T-helper 1 cell treated with Interleukin-12 subunit alpha and Interleukin-12 subunit beta and Interleukin-4 antibody, amounts not matched to agents 30 ng/mL and 1 ng/mL, for 36 hours (primary cell): Measurements from ENCODE around the gene UROC1. TPM values are rescaled to one million over a fixed set of nuclear protein-coding genes. Genes with fewer than 3 reads are reported as not detected.

ENCODE experiments used
- intact Hi-C: fragments of 100-400 bp; cut with micrococcal nuclease; formaldehyde crosslinking; loops from one replicate; pipeline ENCODE4 v1.15.1; 2024
- total RNA-seq: library from RNA; stranded (reverse); gene quantifications from 2 replicates; pipeline ENCODE4 v1.2.3, GENCODE V29; 2022

UROC1 gene
- total RNA-seq, 1 donor from 2014 or later, result not detected

DNA sequence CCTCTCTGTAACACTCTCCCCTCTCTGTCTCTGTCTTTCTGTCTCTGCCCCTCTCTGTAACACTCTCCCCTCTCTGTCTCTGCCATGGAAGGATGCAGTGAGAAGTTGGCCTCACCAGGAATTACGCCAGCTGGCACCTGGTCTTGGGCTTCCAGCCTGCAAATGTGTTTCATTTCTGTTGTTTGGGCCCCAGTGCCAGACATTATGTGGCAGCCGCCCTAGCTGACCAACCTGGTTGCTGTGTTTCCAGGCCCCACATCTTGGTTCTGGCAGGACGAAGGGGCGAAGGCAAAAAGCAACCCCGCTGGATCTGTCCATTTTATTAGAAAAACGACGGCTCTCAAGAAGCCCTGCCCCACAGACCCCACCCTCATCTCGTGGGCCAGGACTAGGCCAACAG lies 36.7 kb downstream of the UROC1 start:
- intact Hi-C loops, result no loop called here

DNA sequence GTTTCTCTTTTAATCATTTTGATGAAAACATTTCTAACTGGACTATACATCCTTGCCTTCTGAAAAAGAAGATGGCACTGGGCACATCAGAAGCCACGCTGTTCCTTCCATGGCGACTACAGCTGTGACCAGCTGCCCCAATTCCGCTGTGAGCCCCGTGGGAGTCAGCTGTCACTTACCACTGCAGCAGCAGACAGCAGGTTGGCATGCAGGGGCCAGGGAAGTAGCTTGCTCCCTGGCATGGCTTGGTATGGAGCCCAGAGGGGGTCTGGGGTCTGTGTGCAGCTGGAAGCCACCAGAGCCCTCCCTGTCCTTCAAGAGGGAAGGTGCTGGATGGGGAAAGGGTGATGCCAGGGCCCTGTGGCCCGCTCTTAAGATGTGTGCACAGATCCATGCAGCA lies 37.4 kb downstream of the UROC1 start:
- intact Hi-C loops, result no loop called here

DNA sequence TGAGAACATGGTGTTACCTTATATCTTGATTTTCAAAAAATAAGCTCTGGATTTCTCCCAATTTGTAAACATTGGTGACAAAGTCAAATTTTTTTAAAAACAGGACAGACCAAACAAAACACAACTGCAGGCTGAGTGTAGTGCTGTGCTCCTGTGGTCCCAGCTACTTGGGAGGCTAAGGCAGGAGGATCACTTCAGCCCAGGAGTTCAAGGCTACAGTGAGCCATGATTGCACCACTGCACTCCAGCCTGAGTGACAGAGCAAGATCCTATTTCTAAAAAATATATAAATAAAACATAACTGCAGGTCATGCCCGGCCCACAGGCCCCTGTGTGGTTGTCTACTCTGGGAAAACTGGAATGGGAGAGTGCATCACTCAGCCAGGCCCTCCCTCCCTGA lies 37.9 kb downstream of the UROC1 start:
- intact Hi-C loops, result loop anchor here (5.0 to 10.0 kb wide), 6 partner anchors 235 to 1747 kb away; partner anchors contain the start of genes EEFSEC, HEG1, SEC61A1 and UMPS

DNA sequence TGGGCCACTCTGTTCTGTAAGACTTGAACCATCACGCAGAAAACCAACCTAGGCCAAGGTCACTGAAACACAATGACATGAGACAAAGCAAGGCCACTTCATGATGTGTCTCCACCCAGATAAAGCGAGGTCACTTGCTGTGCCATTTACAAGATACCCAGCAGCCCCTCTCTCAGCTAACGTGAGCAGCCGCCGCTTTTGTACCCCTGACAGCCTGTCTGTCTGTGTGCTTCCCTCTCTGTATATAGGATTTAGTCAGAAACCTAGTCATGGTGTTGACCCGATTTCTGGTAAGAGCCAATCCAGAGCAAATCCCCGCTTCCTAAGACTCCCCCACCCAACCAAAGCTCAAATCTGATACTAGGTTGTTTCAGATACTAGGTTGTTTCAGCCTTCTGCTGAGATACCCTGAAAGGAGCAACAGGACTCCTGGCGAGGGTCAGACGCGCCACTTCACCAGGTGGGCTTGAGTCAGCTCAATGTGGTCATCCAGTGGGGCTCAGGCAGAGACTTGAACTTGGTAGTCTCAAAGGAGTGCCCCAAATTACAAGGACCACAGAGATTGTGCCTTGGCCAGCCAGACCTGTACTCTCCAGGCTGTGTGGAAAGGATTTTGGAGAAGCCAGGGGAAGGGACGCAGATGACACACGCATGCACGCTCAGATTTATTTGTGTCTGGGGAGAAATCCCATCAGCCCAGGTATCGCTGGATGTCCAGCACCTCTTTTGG lies 38.8 kb downstream of the UROC1 start:
- intact Hi-C loops, result loop anchor here (5.0 to 10.0 kb wide), 6 partner anchors 234 to 1746 kb away; partner anchors contain the start of genes EEFSEC, HEG1, SEC61A1 and UMPS

DNA sequence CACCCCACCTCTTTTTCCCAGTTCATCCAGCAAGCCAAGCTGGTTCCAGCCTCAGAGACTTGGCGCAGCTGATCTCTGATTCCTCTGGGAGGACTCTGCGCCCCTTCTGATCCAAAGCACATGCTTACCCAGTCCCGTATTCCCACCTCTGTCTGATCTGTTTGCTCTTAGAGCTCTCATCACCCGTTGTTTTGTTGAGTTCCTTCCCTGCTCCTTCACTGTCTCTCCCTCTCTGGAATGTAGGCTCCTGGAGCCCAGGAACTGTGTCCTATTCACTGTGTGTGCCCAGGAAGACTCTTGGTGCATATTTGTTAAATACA lies 40.6 kb downstream of the UROC1 start:
- intact Hi-C loops, result loop anchor here (2.0 to 10.0 kb wide), 7 partner anchors 232 to 1745 kb away; partner anchors contain the start of genes EEFSEC, HEG1, OSBPL11 and SEC61A1

DNA sequence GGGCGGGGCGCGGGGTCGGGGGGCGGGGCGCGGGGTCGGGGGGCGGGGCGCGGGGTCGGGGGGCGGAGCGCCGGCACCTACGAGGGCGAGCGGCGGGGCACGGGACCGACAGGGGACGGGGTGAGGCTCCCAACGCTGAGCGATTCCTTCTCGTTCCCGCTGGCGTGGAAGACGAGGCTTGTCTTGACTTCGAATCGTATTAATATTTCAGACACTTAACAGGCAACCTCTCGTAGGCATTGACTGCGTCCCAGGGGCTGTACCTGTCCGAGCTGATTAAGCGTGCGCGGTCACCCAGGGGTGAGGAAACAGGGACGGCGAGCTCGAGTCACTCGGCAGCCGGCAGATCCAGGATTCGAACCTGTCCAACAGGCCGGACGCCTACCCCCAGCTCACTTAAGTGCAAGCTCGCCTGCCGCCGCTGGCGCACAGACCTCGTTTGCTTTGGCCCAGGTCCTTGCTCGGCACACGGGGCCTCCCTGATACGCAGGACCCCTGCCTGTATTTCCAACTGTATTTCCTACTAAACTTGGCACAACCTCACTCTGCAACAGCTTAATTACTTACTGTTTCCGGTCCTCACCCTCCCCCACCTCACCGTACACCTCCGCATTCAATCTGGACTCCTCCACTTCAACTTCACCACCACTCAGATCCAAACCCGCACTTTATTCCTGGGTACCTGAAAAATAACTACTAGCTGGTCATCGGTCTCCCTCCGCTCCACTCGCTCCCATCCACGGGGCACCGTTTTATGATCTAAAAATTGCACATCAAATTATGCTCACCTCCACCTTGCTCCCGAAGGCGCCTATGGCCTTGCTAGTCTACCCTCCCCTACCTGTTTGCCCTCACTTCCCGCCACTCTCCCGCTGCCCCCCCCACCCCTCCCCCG lies 41.2 kb downstream of the UROC1 start:
- intact Hi-C loops, result loop anchor here (1.0 to 10.0 kb wide), 14 partner anchors 118 to 1744 kb away; partner anchors contain the start of genes CHCHD6, EEFSEC, HEG1 and OSBPL11

DNA sequence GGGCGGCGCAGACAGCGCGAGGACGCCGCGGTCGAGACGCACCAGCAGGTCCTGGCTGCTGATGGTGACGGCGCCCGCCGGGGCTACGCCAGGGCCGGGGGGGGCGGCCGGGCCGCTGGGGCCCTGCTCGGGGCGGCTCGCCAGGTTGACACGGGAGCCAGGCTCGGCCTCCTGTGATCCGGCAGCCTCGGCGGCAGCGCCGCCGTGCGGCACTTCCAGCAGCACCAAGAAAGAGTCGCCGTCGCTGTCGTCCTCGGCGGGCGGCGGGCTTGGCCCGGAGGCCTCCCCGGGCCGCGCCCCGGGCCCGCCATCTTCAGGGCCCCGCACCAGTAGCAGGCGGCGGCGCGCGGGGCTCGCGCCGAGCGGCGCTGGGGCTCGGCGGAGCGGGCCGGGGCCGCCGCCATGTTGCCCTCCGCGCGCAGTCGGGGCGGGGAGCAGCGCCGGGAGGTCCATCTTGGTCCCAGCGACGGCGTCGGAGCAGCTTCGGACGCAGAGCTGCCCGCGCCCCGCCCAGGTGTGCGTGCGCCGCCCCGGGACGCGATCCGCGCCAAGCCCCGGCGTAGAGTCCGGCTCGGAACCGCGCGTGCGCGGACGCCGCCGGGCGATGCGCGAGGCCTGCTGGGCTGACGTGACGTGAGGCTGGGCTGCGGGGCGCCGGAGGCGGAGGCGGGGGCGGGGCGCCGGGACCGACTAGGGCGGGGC lies 42.0 kb downstream of the UROC1 start, which contains the start of gene ZXDC:
ZXDC (minus strand) TSS at position 479 of the 702 bp plus-strand sequence; CDS start at position 453, 26 bp downstream.
- intact Hi-C loops, result loop anchor here (1.0 to 10.0 kb wide), 15 partner anchors 117 to 1743 kb away; partner anchors contain the start of genes ABTB1, CHCHD6, EEFSEC and HEG1

DNA sequence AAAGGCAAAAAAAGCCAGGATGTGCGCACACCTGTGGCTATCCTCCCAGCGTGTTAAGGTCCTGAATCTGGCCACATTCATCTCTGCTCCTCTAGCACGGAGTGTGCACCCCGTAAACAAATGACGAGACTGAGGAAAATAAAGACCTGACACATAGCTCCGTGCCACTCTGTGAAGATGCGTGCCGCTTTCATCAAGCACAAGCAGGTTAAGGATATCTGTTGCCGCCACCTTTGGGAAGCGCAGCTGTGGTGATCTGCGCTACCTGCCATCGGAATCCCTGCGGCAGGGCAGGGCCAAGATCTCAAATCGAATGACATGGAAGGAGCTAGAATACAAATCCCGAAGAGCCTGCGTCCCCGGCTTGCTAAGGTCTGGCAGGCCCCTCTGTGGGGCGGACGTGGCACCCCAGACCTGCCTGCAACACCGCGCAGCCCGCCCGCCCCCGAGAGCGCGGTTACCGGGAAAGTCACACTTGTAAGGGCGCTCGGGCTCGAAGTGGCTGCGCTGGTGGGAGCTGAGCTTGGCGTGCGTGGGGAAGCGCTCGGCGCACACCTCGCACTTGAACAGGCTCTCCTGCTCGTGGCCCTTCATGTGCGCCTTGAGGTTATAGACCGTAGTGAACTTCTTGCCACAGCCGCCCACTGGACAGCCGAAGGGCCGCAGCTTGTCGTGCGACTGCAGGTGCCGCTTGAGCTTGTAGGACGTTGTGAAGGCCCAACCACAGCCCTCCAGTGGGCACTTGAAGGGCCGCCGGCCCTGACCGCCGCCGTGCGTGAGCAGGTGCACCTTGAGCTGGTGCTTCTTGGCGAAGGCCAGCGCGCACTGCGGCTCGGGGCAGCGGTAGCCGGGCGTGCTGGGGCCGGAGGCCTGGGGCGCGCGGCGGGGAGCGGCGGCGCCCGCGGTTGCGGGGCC lies 42.8 kb downstream of the UROC1 start:
- intact Hi-C loops, result loop anchor here (2.0 to 10.0 kb wide), 7 partner anchors 230 to 1742 kb away; partner anchors contain the start of genes ABTB1, EEFSEC, HEG1 and SEC61A1

DNA sequence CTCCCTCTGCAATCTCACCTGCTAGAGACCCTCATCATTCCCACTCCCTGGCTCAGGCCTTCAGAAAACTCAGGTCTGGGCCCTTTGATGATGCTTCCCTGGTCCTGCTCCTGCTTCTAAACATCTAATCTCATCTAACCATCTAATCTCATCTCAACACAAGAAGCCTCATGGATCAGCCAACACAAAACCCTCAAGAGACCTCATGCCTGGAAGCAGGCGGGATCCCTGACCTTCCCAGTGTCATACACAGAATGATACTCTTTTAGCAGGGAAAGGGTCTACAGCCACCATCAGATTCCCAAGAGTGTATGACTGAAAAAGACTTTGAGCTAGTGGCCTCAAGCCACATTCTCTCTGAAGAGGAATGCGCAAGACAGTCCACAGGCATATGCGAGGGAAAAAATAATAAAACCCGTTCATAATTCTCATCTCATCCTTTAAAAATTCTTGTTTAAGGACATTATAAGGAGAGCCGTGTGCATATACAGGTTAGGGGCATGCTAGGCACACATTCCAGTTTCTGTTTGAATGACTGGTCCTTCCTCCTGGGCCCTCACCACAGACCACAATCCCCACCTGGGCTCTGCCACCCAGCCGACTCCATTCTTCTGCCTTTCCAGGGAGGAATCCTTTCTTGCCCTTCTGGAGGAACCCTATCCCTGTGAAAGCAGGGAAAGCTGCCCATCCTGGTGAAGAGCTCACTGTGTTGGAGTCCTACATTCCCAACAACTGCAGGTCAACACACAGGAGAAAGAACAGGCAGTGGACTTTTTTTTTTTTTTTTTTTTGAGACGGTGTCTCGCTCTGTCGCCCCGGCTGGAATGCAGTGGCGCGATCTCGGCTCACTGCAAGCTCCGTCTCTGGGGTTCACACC lies 44.0 kb downstream of the UROC1 start:
- intact Hi-C loops, result loop anchor here (2.0 to 10.0 kb wide), 2 partner anchors 229 to 1199 kb away; partner anchors contain the start of gene ABTB1

DNA sequence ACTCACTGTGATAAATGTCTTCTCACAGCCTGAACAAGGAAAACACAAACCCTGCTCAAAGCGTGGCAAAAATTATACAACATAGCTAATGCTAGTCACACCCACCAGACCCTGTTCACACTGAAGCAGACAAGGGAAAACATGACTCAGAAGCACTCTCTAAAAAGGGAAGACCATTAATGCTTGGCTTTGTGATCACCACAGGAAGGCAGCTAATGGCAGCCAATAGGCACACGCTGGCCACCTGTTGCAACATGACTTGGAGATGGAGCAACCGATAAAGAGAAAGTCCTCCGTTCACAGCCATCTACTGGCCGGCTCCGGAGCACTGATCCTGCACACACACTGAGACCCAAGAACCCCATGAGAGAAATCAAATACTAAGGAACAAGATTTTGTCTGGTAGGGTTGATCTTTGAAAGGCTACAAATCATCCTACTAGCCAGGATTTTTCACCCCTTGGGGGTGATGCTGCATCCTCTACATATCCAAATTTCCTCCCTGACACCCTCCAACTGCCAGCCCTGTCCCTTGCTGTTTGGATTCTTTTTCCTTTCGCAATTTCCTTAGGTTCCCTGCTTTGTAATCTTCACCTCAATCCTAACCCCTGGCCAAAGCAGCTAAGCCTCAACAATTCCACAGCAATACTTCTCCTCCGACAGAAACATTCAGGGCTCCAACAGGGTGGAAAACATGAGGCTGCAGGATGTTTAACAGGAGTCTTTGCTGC lies 45.1 kb downstream of the UROC1 start:
- intact Hi-C loops, result loop anchor here (1.0 to 10.0 kb wide), 2 partner anchors 115 to 228 kb away; partner anchors contain the start of gene KLF15

DNA sequence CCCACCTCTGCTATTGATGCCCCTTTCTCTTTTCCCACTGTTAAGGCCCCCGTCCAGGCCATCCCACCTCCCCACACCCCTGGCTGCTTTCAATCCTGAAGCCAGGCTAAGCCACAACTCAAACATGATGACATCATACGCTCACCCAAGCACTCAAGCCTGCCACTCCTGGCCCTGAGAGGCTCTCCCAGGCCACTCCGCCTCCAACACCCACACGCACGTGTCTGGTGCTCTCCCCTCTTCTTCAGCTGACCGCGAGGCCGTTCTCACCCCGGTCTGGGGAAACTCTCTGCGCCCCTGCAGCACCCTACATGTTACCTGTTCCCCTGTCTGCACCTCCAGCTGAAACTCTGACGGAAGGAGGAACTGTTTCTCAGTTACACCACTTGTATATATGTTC lies 48.1 kb downstream of the UROC1 start:
- intact Hi-C loops, result no loop called here

DNA sequence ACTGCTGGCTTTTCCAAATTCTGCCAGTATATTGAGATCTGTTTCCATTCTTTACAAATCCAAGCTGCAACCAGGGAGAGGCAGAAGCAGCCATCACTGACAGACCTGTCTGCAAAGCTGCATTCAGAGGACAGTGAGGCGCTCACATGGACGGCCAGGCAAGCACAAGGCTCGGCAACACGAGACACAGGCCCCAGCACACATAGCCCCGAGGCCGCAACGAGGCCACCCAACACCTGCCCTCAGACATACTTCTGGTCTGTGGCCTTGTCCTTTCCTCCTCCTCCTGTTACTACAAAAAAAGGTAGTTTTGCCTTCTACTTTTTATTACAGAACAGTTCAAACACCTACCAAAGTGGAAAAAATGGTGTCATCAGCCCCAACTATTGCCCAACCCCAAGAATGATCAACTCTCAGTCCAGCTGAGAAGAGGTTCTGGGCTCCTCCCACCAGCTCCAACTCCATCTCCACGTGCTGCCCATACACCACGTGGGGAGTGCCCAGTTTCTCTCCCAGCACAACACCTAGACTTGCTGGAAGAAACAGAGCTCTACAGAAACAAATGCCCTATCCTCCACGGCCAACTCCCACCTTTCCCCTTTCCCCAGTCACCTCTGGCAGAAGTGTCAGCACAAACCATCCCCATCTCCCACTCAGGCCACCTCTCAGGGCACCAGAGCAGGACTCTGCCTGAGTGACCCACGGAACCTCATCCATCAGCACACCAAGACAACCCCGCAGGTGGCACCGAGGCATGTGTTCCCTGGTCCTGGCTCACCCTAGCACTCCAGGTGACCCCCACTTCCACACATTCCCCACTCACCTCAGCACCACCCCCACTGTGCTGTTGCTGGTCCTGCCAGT lies 49.3 kb downstream of the UROC1 start:
- intact Hi-C loops, result no loop called here

DNA sequence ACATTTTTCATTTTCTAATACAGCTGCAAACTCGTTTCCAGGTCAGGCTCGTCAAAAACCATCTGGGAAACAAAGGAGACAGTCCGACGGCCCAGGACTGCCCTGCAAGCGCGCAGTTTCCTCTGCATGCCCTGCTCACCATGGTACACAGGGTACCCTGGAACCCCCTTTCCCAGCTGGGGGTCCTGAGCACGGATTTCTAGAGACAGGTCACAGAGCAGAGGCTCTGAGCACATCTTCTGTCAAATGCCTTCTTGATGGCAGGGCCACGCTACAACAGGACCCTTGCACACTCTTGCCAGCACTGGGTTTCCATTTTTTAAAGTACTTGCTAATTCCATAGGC lies 50.0 kb downstream of the UROC1 start:
- intact Hi-C loops, result no loop called here

DNA sequence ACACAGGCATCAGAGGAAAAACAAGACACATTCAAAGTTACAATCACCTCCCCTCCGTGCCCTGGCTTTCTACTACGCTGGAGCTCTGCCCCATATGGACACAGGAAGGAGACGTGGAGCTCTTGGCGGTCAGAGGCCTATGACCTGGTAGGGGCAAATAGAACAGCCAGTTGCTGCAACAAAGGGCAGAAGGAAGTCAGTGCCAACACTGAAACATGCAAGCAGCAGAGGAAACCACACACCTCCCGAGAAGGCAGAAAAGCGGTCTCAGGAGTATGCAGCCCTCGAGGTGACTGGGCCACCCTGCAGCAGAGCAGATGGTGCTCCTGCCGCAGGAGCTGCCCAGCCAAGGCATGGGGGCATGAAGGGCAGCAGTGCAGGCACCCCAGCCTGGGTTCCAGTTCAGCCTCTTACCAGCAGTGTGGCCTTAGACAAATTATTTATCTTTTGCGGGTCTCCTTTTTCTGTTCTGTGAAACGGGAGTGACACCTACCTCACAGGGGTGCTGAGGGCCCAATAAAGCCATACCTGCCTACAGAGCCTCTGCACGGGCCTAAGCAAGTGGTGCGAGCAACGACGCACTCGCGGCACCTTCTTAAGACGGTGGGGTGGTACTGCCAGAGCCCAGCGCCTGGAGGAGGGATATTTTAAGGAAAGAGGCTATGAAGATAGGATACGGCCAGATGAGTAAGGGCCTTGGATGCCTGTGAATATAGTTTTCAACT lies 50.5 kb downstream of the UROC1 start:
- intact Hi-C loops, result no loop called here

DNA sequence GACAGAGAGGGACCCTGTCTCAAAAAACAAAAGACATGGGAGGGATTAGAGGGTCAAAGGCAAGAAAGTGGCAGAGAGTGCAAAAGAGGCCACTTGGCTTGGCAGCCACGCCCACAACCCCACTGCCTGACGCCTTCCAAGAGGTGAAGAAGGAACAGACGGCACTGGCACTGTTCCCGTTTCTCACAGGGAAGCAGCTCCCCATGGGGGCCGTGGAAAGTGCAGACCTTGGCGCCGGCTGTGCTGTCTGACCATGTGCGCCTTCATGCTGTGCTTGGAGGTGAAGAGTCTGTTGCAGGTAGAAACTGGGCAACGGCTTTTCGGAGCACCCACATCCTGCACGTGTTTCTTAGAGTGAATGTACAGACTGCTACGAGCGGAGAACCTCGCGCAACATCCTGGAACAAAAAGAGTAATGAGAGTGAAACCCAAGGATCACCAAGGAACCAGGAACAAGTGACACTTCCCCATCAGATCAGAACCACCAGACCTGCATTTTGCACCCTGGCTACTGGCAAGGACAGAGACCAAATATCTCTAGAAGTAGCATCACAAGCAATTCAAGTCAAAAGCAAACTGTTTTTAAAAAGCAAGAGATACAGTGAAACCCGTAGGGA lies 51.5 kb downstream of the UROC1 start:
- intact Hi-C loops, result no loop called here

DNA sequence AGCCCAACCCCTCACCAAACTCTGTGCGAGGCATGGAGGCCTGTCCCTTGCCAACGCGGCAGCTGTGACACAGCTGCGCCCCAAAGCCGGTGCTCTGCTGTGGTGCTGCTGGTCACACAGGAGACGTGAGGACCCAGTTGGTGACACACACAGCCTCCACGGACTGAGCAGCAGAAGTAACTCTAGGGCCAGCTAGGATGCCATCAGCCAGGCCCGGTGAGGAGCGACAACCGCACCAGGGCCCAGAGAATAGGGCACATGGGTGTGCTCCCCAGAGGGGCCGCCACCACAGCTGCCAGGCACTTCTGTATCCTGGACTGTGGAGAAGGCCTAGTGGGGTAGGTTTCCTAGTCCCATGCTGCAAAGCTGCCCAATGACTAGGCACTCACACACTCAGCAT lies 52.6 kb downstream of the UROC1 start:
- intact Hi-C loops, result no loop called here
